GM10248 (cell line): ENCODE results near the gene PMPCA.

Source experiments
- CTCF ChIA-PET: fragments of 300-600 bp; sonication (Branson Sonifier 250); formaldehyde crosslinking; extraction: SDS; loops from one replicate; lab custom pipeline; 2021; ENCODE audit warnings: antibody characterized with exemption; lab: Yijun Ruan, JAX
- POLR2A ChIA-PET: fragments of 350-650 bp; sonication (Branson Sonifier 250); formaldehyde crosslinking; extraction: SDS; loops from one replicate; lab custom pipeline; 2020; ENCODE audit warnings: antibody characterized with exemption; lab: Yijun Ruan, JAX
- DNase-seq: peaks from one replicate; pipeline ENCODE4 v3.0.0; 2012; ENCODE audit errors: extremely low spot score
- CTCF ChIP-seq: IDR thresholded peaks from 2 replicates; pipeline ENCODE4 v1.5.1; 2012; ENCODE audit warnings: mild to moderate bottlenecking, low read depth; ENCODE audit errors: extremely low read depth, missing control alignments, control extremely low read depth

PMPCA gene

GRCh38 chr9:136429683-136430491, 19.4 kb downstream of the PMPCA start:
- CTCF ChIA-PET = interaction anchor here (1.4 kb wide), 1 partner anchor 10 kb away, joined by 3 read pairs; the partner anchor contains the start of gene INPP5E
- TF ChIP-seq CTCF = no peak
- no peak for DNase-seq
- POLR2A ChIA-PET = no interaction called here

DNA sequence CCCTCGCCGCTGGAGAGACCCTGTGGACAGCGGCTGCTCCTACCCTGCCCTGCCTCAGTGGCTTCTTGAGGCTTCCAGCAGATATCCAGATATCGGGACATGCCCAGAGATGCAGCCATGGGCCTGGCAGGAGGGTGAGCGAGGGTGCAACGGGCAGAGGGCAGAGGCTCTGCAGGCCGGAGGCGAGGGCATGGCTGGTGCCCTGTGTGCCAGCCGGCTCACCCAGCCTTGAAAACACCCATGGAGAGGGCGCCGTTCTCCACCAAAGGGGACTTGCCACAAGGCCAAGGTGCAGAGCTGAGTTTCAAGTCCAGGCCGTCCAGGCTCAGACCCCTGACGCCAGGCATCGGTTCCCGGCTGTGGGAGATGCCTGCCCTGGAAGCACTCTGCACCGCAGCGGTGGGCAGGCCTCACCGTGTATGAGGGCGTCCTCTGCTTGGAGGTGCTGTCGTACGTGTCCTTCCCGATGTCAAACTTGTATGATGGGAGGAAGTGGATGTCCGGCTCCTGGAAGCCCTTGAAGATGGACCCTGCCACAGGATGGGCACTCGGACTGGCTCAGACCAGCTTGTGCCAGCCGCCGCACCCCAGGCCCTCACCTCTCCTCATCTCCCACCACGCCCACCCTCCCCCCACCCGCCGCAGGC, 20.3 kb downstream of the PMPCA start:
- POLR2A ChIA-PET = no interaction called here
- DNase-seq = no peak
- CTCF ChIA-PET = interaction anchor here (1.4 kb wide), 1 partner anchor 9 kb away, joined by 3 read pairs; the partner anchor contains the start of gene INPP5E
- no peak for TF ChIP-seq CTCF

- ChIA-PET CTCF (no interaction called here), POLR2A (no interaction called here)
- no peak for DNase-seq
- TF ChIP-seq CTCF = no peak
Observed at GRCh38 chr9:136431782-136432350, 21.4 kb downstream of the PMPCA start.

DNA sequence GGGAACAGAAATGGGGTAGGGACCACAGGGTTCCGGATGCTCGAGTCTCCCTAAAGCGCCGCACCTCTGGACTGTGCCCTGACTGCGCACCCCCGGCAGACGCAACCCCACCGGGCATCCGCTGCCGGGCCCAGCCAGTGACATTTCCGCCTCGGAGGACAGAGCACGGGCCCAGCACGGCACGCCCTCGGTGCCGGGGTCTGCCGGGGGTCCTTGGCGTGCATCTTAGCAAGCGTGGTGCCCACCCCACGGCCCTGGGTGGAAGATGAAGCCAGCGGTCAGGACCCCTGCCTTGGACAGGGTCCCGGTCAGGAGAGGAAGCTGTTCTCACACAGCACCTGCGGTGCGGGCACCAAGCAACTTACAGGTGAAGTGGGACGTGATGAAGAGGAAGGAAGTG, 22.1 kb downstream of the PMPCA start:
- TF ChIP-seq CTCF = no peak
- DNase-seq = no peak
- CTCF ChIA-PET = interaction anchor here (0.9 kb wide), 1 partner anchor 93 kb away, joined by 3 read pairs; no protein-coding TSS in a partner anchor
- POLR2A ChIA-PET = no interaction called here

GRCh38 chr9:136433043-136433715, 22.7 kb downstream of the PMPCA start:
- no peak for DNase-seq
- no peak for TF ChIP-seq CTCF
- POLR2A ChIA-PET = no interaction called here
- CTCF ChIA-PET = interaction anchor here (0.9 kb wide), 1 partner anchor 93 kb away, joined by 3 read pairs; no protein-coding TSS in a partner anchor
